OCI-LY3 (cell line): ENCODE data around the gene FRS3.

Experiments
- CTCF ChIP-seq: fragments of 200-600, 300-600 bp; sonication (generic); IDR thresholded peaks from 2 replicates; pipeline ENCODE4 v1.5.1; 2014; ENCODE audit warnings: antibody characterized with exemption, low read length, low read depth
- EZH2phosphoT487 ChIP-seq: fragments of 200-600 bp; shearing (Covaris generic); IDR thresholded peaks from 2 replicates; pipeline ENCODE4 v1.6.1; 2018; ENCODE audit warnings: antibody characterized with exemption, mixed run types, low read depth

GRCh38 chr6:41737591-41738130 lies 42.0 kb downstream of the FRS3 start:
- TF ChIP-seq EZH2phosphoT487 (no peak), CTCF (no peak)
